Stimulated activated CD4-positive, alpha-beta T cell treated with anti-CD3 and anti-CD28 coated beads, TNF-alpha, amount 100 ng/mL, for 48 hours (primary cell): ENCODE measurements around the gene MMP12.

Experiments used
- DNase-seq, 3 donors: peaks; one replicate each; pipeline ENCODE4 v3.0.0-alpha.2; 2020; ENCODE audit warnings: low read depth in 3 of 3

The MMP12 gene

GRCh38 chr11:102850973-102851745, 23.6 kb downstream of the MMP12 start:
- no peak for DNase-seq

- DNase-seq = no peak
These were observed 25.5 kb downstream of the MMP12 start for GRCh38 chr11:102849311-102849710.

- no peak for DNase-seq
These were observed 28.5 kb downstream of the MMP12 start for GRCh38 chr11:102846292-102846691.

GRCh38 chr11:102843489-102843888, 31.3 kb downstream of the MMP12 start, which contains the start of gene MMP3:
Gene MMP3 (minus strand): TSS chr11:102843609. CDS start chr11:102843546, 63 bp downstream.
- no peak for DNase-seq

GRCh38 chr11:102842930-102843329, 31.9 kb downstream of the MMP12 start:
- no peak for DNase-seq

GRCh38 chr11:102840018-102840417, 34.8 kb downstream of the MMP12 start:
- DNase-seq = no peak

GRCh38 chr11:102837646-102838045, 37.1 kb downstream of the MMP12 start:
- no peak for DNase-seq

GRCh38 chr11:102837156-102837555, 37.6 kb downstream of the MMP12 start:
- no peak for DNase-seq

GRCh38 chr11:102836290-102836875, 38.4 kb downstream of the MMP12 start:
- DNase-seq = no peak

GRCh38 chr11:102833731-102834130, 41.1 kb downstream of the MMP12 start:
- no peak for DNase-seq

GRCh38 chr11:102832612-102833011, 42.2 kb downstream of the MMP12 start:
- no peak for DNase-seq

GRCh38 chr11:102831489-102832440, 43.0 kb downstream of the MMP12 start:
- peak in 1 of 3 donors; percentile 2 for DNase-seq

GRCh38 chr11:102831128-102831488, 43.7 kb downstream of the MMP12 start:
- no peak for DNase-seq

- no peak for DNase-seq
These were observed 44.6 kb downstream of the MMP12 start for GRCh38 chr11:102830001-102830727.

GRCh38 chr11:102829316-102830000, 45.3 kb downstream of the MMP12 start:
- DNase-seq = no peak

- no peak for DNase-seq
These were observed 50.2 kb downstream of the MMP12 start for GRCh38 chr11:102824556-102824955.

- DNase-seq = no peak
These were observed 55.3 kb downstream of the MMP12 start for GRCh38 chr11:102819491-102819890.

- no peak for DNase-seq
These were observed 61.3 kb downstream of the MMP12 start for GRCh38 chr11:102813484-102813883.
